GM23248 (cell line): ENCODE results near the gene CCDC187.

Source experiments
- EZH2 ChIP-seq: fragments of 200-600 bp; sonication (generic); IDR thresholded peaks from 2 replicates; pipeline ENCODE4 v1.6.1; 2018; ENCODE audit warnings: antibody characterized with exemption, mild to moderate bottlenecking; ENCODE audit not compliant: insufficient read depth, poor library complexity, severe bottlenecking
- EZH2phosphoT487 ChIP-seq: fragments of 200-600 bp; sonication (generic); IDR thresholded peaks from 2 replicates; pipeline ENCODE4 v1.6.1; 2018; ENCODE audit warnings: antibody characterized with exemption, moderate library complexity, mild to moderate bottlenecking, low read depth; ENCODE audit not compliant: insufficient read depth

DNA sequence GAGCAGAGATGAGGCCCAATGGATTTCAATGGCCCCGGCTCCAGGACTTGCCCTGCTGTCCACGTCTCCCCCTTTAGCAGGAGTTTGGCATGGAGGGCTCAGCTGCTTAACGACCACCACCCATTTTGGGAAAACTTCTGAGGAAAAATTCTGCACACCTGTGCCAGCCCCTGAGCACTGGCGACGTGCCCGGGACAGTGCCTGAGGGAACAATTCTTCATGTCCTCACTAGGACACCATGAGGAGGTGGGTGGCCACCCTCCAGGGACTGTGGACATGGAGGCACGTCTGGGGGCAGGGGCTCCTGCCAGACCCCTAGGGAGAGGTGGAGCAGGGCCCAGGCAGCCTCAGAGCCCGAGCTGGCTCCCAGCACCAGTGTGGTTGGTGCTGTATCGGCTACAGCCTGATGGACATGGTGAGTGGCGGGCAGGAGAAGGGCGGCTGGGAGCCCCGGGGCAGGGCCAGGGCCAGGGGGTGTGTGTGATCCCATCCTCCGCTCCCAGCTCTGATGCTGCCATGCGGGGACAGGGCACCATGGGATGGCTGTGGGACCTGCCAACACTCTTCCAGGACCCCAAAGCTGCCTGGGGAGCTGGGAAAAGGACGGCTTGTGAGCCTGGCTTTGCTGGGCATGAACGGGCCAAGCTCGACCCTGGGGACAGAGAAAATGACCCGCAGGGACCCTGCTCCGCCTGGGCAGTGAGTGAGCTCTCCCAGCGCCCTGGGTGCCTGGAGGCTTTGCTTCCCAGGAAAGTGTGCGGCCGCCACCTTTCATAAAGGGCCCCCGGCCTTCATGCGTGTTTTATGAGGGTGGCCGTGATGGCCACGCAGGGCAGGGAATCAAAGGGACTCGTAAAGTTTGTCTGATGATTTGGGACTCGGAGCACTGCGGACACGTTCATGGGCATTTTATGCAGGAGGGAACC is 54.7 kb downstream of the CCDC187 start:
- TF ChIP-seq EZH2 (no peak), EZH2phosphoT487 (no peak)
